CD4-positive, alpha-beta T cell (primary cell): ENCODE data around the gene STK32B. TPM values are rescaled to one million over a fixed set of nuclear protein-coding genes. Genes with fewer than 3 reads are reported as not detected.

Experiments
- ATAC-seq: fragments of 200-7000 bp; cut with Tn5 transposase; one replicate; pipeline ENCODE4 v1.10.0; 2022; ENCODE audit warnings: mild to moderate bottlenecking; ENCODE audit not compliant: poor library complexity
- CTCF ChIA-PET: fragments of 350-600 bp; sonication (Branson Sonifier 250); formaldehyde crosslinking; loops from one replicate; lab custom pipeline; 2021; ENCODE audit warnings: antibody characterized with exemption, inconsistent platforms; lab: Charles Lee
- POLR2A ChIA-PET: fragments of 350-600 bp; sonication (Branson Sonifier 250); formaldehyde crosslinking; loops from one replicate; lab custom pipeline; 2021; ENCODE audit warnings: antibody characterized with exemption, inconsistent platforms; lab: Charles Lee
- DNase-seq, 14 experiments: peaks; one replicate each; pipeline ENCODE4 v3.0.0-alpha.2; 2013 to 2020; ENCODE audit warnings: mixed read lengths in 2 of 14
- H3K27ac ChIP-seq, 2 donors: one replicate each; pipeline versions ENCODE4 v1.5.1 to v1.7.0; 2013; ENCODE audit warnings: low read length in 2 of 2, low read depth in 1 of 2, mild to moderate bottlenecking in 1 of 2
- H3K27me3 ChIP-seq, 2 experiments: 1 replicate in 1 of 2; 2 replicates in 1 of 2; pipeline versions ENCODE4 v1.6.1 to v1.7.0; 2013; ENCODE audit warnings: low read length in 2 of 2, control low read depth in 1 of 2, mild to moderate bottlenecking in 1 of 2, moderate library complexity in 1 of 2; ENCODE audit not compliant: insufficient read depth in 2 of 2, control insufficient read depth in 1 of 2
- H3K36me3 ChIP-seq: one replicate; pipeline ENCODE4 v1.6.1; 2013; ENCODE audit warnings: low read length, control low read depth; ENCODE audit not compliant: insufficient read depth
- H3K4me1 ChIP-seq: one replicate; pipeline ENCODE4 v1.6.1; 2013; ENCODE audit warnings: low read length, control low read depth; ENCODE audit not compliant: insufficient read depth
- H3K4me3 ChIP-seq: one replicate; pipeline ENCODE4 v1.5.1; 2013; ENCODE audit warnings: mild to moderate bottlenecking, low read length, moderate library complexity
- H3K9me3 ChIP-seq, 2 experiments: 1 replicate in 1 of 2; 2 replicates in 1 of 2; pipeline versions ENCODE4 v1.6.1 to v1.7.0; 2013; ENCODE audit warnings: low read length in 2 of 2, mild to moderate bottlenecking in 2 of 2, control low read depth in 1 of 2, moderate library complexity in 1 of 2; ENCODE audit not compliant: control insufficient read depth in 1 of 2, insufficient read depth in 1 of 2
- H3K27ac Mint-ChIP-seq: one replicate; pipeline ENCODE4 v1.8.0; 2020; ENCODE audit warnings: mixed read lengths
- H3K27me3 Mint-ChIP-seq: one replicate; pipeline ENCODE4 v1.8.0; 2021; ENCODE audit warnings: mixed read lengths
- H3K36me3 Mint-ChIP-seq: one replicate; pipeline ENCODE4 v1.8.0; 2021; ENCODE audit warnings: low read depth, mixed read lengths
- H3K4me1 Mint-ChIP-seq: one replicate; pipeline ENCODE4 v1.8.0; 2021; ENCODE audit warnings: low read depth, mixed read lengths
- H3K4me3 Mint-ChIP-seq: one replicate; pipeline ENCODE4 v1.8.0; 2020; ENCODE audit warnings: mild to moderate bottlenecking, mixed read lengths
- H3K9me3 Mint-ChIP-seq: one replicate; pipeline ENCODE4 v1.8.0; 2020; ENCODE audit warnings: mixed read lengths
- intact Hi-C, 2 experiments: fragments of 100-400 bp; cut with DNase I in 1 of 2; cut with micrococcal nuclease in 1 of 2; formaldehyde crosslinking; loops; one replicate each; pipeline versions ENCODE4 v1.15.1 to v1.9.0; 2023 to 2025; cut with DNase I, micrococcal nuclease
- total RNA-seq, 174 experiments: library from RNA in 2 of 174; stranded (reverse) in 2 of 174; gene quantifications; one replicate each; pipeline ENCODE4 v1.2.3 and lab custom pipeline; 2021 to 2026
- TF ChIP-seq, protein P1 (sequence below): fragments of 200-600 bp; IDR thresholded peaks from one replicate; pipeline ENCODE4 v1.8.0; 2022; ENCODE audit warnings: antibody characterized with exemption, mild to moderate bottlenecking

Gene STK32B
- total RNA-seq, 2 experiments from 2014 or later = not detected

DNA sequence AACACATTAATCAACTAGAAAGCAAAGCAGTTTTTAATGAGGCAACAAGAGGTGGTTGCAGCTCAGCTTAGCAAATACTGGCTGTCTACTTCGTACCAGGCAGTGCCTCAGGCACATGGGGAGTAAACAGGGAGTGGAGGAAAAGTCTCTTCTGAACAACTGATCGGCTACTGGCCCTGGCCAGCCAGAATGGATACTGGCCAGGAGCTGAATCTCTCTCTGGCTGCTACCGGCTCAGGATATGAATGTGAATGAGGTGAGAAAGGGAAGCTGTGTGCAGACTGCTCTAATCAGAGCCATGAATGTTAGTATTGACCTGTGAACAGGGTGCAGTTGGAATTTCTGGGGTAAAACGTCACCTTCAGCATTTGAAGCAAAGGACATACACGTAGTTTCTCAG lies 77.3 kb downstream of the STK32B start:
- no peak overlapping the region for H3K27ac Mint-ChIP-seq
- DNase-seq = no peak
- no peak overlapping the region for H3K4me3 Mint-ChIP-seq
- Histone ChIP-seq H3K27ac (no peak overlapping the region), H3K4me1 (no peaks in the 10 kb centered on the region), H3K36me3 (no peaks in the 10 kb centered on the region), H3K9me3 (peaks cover 0 to 17% of the 10 kb centered on the region in 2 experiments), H3K4me3 (no peak overlapping the region), H3K27me3 (peaks cover 0 to 5% of the 10 kb centered on the region in 2 experiments)
- intact Hi-C loops = no loop called here
- no peaks in the 10 kb centered on the region for H3K9me3 Mint-ChIP-seq
- peaks cover 23% of the 10 kb centered on the region for H3K27me3 Mint-ChIP-seq
- POLR2A ChIA-PET = no interaction called here
- no peak for ATAC-seq
- CTCF ChIA-PET = no interaction called here
- no peaks in the 10 kb centered on the region for H3K36me3 Mint-ChIP-seq
- TF ChIP-seq, protein P1, sequence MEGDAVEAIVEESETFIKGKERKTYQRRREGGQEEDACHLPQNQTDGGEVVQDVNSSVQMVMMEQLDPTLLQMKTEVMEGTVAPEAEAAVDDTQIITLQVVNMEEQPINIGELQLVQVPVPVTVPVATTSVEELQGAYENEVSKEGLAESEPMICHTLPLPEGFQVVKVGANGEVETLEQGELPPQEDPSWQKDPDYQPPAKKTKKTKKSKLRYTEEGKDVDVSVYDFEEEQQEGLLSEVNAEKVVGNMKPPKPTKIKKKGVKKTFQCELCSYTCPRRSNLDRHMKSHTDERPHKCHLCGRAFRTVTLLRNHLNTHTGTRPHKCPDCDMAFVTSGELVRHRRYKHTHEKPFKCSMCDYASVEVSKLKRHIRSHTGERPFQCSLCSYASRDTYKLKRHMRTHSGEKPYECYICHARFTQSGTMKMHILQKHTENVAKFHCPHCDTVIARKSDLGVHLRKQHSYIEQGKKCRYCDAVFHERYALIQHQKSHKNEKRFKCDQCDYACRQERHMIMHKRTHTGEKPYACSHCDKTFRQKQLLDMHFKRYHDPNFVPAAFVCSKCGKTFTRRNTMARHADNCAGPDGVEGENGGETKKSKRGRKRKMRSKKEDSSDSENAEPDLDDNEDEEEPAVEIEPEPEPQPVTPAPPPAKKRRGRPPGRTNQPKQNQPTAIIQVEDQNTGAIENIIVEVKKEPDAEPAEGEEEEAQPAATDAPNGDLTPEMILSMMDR = no peak
- H3K4me1 Mint-ChIP-seq = no peaks in the 10 kb centered on the region

DNA sequence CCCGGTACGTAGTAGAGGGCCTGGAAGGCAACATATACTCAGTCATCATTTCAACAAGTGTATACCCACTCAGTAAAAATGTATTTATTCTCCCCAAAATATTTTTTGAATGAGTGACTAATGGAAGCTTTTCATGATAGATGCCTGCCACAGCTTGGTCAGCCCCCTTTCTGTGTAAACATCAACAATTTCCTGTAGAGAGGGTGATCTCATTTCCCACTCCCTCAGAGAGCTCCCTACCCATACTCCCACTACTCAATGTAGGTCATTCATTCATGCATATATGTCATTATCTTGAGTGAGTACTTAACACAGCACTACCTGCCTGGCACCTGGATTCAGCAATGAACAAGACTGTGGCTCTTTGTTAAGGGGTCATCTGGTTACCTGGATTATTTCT lies 81.9 kb downstream of the STK32B start:
- H3K9me3 Mint-ChIP-seq = no peaks in the 10 kb centered on the region
- H3K4me1 ChIP-seq = no peaks in the 10 kb centered on the region
- no peak overlapping the region for H3K4me3 Mint-ChIP-seq
- peaks cover 0 to 9% of the 10 kb centered on the region in 2 experiments for H3K9me3 ChIP-seq
- TF ChIP-seq, protein P1 = no peak
- DNase-seq (no peak), ATAC-seq (no peak)
- no peak overlapping the region for H3K4me3 ChIP-seq
- ChIA-PET POLR2A (no interaction called here), CTCF (no interaction called here)
- H3K36me3 Mint-ChIP-seq = no peaks in the 10 kb centered on the region
- H3K36me3 ChIP-seq = no peaks in the 10 kb centered on the region
- intact Hi-C loops = no loop called here
- H3K4me1 Mint-ChIP-seq = no peaks in the 10 kb centered on the region
- peaks cover 18% of the 10 kb centered on the region for H3K27me3 Mint-ChIP-seq
- H3K27ac ChIP-seq = no peak overlapping the region
- peaks cover 0 to 3% of the 10 kb centered on the region in 2 experiments for H3K27me3 ChIP-seq
- H3K27ac Mint-ChIP-seq = no peak overlapping the region

DNA sequence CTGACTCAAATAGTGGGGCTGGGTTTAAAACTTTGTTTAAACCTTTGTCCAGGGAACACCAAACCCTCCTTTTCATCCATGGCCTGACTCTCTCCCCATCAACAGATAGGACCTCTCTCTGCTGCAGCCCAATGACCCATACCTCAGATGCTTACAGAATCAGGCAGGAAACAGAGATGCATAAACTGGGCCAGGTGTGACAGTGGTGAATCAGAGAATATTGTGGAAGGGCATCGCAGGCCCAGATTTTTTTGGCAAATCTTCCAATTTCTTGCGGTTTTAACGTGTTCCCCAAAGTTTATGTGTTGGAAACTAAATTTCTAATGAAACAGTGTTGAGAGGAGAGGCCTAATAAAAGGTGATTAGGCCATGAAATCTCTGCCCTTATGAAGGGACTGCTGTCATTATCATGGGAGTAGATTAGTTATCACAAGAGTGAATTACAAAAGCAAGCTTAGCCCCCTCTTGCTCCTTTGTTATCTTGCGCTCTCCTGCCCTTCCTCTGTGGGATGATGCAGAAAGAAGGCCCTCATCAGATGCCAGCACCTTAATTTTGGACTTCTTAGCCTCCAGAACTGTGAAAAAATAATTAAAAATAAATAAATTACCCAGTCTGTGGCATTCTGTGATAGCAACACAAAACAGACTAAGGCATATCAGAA lies 82.8 kb downstream of the STK32B start:
- no peaks in the 10 kb centered on the region for H3K36me3 Mint-ChIP-seq
- no peak for ATAC-seq
- CTCF ChIA-PET = no interaction called here
- H3K27me3 Mint-ChIP-seq = peaks cover 18% of the 10 kb centered on the region
- no peaks in the 10 kb centered on the region for H3K36me3 ChIP-seq
- DNase-seq = no peak
- peaks cover 0 to 9% of the 10 kb centered on the region in 2 experiments for H3K9me3 ChIP-seq
- no peak overlapping the region for H3K4me3 Mint-ChIP-seq
- H3K27ac ChIP-seq = no peak overlapping the region
- H3K9me3 Mint-ChIP-seq = no peaks in the 10 kb centered on the region
- H3K27ac Mint-ChIP-seq = no peak overlapping the region
- TF ChIP-seq, protein P1 = no peak
- intact Hi-C loops = no loop called here
- no peaks in the 10 kb centered on the region for H3K4me1 Mint-ChIP-seq
- no peaks in the 10 kb centered on the region for H3K4me1 ChIP-seq
- POLR2A ChIA-PET = no interaction called here
- no peak overlapping the region for H3K4me3 ChIP-seq
- peaks cover 0 to 3% of the 10 kb centered on the region in 2 experiments for H3K27me3 ChIP-seq
